Measurements from ENCODE around the gene RNASEH1. TPM values are rescaled to one million over a fixed set of nuclear protein-coding genes. Genes with fewer than 3 reads are reported as not detected.

Gene RNASEH1
- total and polyA plus RNA-seq, 5 donors from 2014 or later = 29.7 to 33.2 (median 30.8) TPM

DNA sequence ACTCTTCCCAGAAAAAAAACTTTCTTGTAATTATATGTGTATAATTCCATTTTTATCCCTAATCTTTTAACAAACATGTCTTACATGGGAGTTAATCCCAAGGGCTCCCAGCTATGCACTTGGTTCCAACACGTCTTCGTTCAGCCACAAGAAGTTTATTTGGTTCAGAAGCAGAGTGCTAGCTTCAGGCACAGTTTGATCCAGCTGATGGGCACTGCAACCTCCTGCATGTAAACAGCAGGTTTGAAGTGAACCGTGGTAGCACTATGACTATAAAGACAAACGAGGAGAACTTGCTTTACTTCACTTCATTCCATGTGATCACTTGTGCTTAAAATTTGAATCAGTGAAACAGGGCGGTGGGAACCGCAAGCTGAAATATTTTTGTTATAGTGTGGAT lies 7.0 kb upstream of the RNASEH1 start:
- H3K36me3 Mint-ChIP-seq = peaks cover 3% of the 10 kb centered on the region
- H3K9me3 Mint-ChIP-seq = no peaks in the 10 kb centered on the region

DNA sequence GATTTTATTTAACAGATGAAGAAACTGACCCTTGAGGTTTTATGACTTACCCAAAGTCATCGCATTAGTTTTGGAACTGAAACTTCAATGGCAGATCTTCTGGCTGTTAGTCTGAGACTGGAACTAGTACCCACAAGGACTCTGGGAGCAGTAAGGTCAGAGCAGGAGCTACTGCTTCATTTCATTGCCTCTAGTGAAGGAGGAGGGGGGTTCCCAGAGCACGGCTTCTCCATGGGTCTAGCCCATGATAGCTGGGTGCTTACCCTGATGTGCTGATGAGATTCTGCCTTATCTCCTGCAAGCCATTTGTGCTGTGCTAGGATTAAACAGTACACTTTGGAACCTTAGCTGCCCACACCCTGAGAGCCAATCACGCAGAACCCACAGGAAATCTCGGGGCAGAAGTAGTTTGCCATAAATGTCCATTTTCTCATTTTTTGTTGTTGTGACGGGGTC lies 5.4 kb upstream of the RNASEH1 start:
- Mint-ChIP-seq H3K27ac (peak overlapping the region in 1 of 3 donors; percentile 63), H3K4me1 (peaks cover 4 to 27% (median 8%) of the 10 kb centered on the region in 4 donors), H3K4me3 (no peak overlapping the region), H3K9me3 (no peaks in the 10 kb centered on the region), H3K36me3 (peaks cover 3% of the 10 kb centered on the region), H3K27me3 (no peaks in the 10 kb centered on the region)
- Histone ChIP-seq H3K27ac (ENCODE audit: insufficient read depth, low read length, poor library complexity, severe bottlenecking) (no peak overlapping the region), H3K4me3 (ENCODE audit: low read depth, low read length) (no peak overlapping the region), H3K4me1 (ENCODE audit: control insufficient read depth, insufficient read depth, low read length, poor library complexity, severe bottlenecking) (peaks cover 8% of the 10 kb centered on the region), H3K9me3 (ENCODE audit: control insufficient read depth in 2 of 2, low read length in 2 of 2) (no peaks in the 10 kb centered on the region), H3K36me3 (ENCODE audit: control insufficient read depth, insufficient read depth, low read length) (peaks cover 5% of the 10 kb centered on the region), H3K27me3 (ENCODE audit: control insufficient read depth, insufficient read depth, low read length) (no peaks in the 10 kb centered on the region)
- DNase-seq = no peak
- ATAC-seq (ENCODE audit: low read depth in 2 of 2) = no peak

More for the DNA sequence above, 7.0 kb upstream of the RNASEH1 start:
- H3K36me3 ChIP-seq (ENCODE audit: control insufficient read depth, insufficient read depth, low read length) = peaks cover 5% of the 10 kb centered on the region
- no peak overlapping the region for H3K27ac Mint-ChIP-seq
- no peaks in the 10 kb centered on the region for H3K27me3 ChIP-seq (ENCODE audit: control insufficient read depth, insufficient read depth, low read length)
- no peak overlapping the region for H3K27ac ChIP-seq (ENCODE audit: insufficient read depth, low read length, poor library complexity, severe bottlenecking)
- H3K4me3 Mint-ChIP-seq = no peak overlapping the region
- H3K4me1 ChIP-seq (ENCODE audit: control insufficient read depth, insufficient read depth, low read length, poor library complexity, severe bottlenecking) = no peaks in the 10 kb centered on the region
- no peak overlapping the region for H3K4me3 ChIP-seq (ENCODE audit: low read depth, low read length)
- H3K4me1 Mint-ChIP-seq = peaks cover 0 to 14% (median 5%) of the 10 kb centered on the region in 4 donors
- no peak for DNase-seq
- H3K9me3 ChIP-seq (ENCODE audit: control insufficient read depth in 2 of 2, low read length in 2 of 2) = no peaks in the 10 kb centered on the region
- ATAC-seq (ENCODE audit: low read depth in 2 of 2) = no peak
- H3K27me3 Mint-ChIP-seq = no peaks in the 10 kb centered on the region

DNA sequence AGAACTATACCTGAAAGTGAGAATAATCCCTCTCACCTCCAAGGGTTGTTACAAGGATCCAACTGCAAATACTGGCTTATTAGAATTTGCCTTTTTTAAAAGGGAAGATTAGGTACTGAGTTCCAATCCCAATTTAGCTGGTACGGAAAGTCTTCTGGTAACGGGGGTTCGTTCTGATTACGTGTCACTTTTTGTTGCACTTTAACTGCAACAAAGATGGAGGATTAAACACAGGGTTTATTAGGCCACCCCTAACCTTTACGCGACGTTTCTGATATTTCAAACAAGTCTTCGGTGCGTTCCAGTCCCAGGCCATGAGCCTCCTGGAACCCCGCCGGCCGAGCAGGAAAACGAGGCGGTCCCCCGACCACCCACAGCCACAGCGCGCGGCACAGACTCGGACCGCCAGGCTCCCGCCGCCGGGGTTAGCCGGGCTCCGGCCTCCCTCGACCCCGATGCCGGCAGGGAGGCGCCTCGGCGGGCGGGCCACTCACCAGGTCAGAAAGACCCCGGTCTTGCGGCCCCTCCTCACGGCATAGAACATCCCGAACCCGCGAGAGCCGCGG lies 411 bp downstream of the RNASEH1 start:
- no peaks in the 10 kb centered on the region for H3K27me3 Mint-ChIP-seq
- peak overlapping the region; percentile 93 for H3K27ac ChIP-seq (ENCODE audit: insufficient read depth, low read length, poor library complexity, severe bottlenecking)
- peaks cover 19% of the 10 kb centered on the region for H3K4me1 ChIP-seq (ENCODE audit: control insufficient read depth, insufficient read depth, low read length, poor library complexity, severe bottlenecking)
- peak; percentile 4 for ATAC-seq (ENCODE audit: low read depth in 2 of 2)
- no peak for DNase-seq
- H3K4me3 ChIP-seq (ENCODE audit: low read depth, low read length) = peak overlapping the region; percentile 94
- H3K4me1 Mint-ChIP-seq = peaks cover 15 to 55% (median 29%) of the 10 kb centered on the region in 4 donors
- no peaks in the 10 kb centered on the region for H3K9me3 Mint-ChIP-seq
- no peaks in the 10 kb centered on the region for H3K27me3 ChIP-seq (ENCODE audit: control insufficient read depth, insufficient read depth, low read length)
- no peaks in the 10 kb centered on the region for H3K9me3 ChIP-seq (ENCODE audit: control insufficient read depth in 2 of 2, low read length in 2 of 2)
- H3K36me3 Mint-ChIP-seq = peaks cover 30% of the 10 kb centered on the region
- peak overlapping the region; percentile 93 to 96 (median 95) for H3K27ac Mint-ChIP-seq
- peak overlapping the region; percentile 92 to 99 (median 94) for H3K4me3 Mint-ChIP-seq
- H3K36me3 ChIP-seq (ENCODE audit: control insufficient read depth, insufficient read depth, low read length) = peaks cover 32% of the 10 kb centered on the region

DNA sequence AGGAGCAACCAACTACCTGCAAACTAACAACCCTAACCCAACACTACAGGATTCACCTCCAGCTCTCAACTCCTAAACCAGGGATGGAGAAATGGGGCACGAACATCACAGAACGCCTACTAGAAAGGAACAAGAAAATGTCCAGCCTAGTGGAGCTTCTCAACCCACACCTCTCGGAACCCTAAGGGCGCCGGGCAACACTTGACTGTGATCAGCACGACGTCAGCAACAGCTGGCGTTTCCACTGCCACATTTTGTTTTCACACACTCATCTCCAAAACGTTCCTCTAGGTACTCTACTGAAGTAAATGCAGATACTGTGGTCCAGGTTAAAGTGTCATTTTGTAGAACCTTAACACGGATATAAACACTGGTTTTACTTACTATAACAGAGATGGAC lies 4.2 kb downstream of the RNASEH1 start:
- no peak for DNase-seq
- Mint-ChIP-seq H3K4me3 (no peak overlapping the region), H3K27ac (no peak overlapping the region), H3K4me1 (peaks cover 11 to 33% (median 25%) of the 10 kb centered on the region in 4 donors), H3K27me3 (no peaks in the 10 kb centered on the region), H3K36me3 (peaks cover 50% of the 10 kb centered on the region), H3K9me3 (no peaks in the 10 kb centered on the region)
- H3K27ac ChIP-seq (ENCODE audit: insufficient read depth, low read length, poor library complexity, severe bottlenecking) = no peak overlapping the region
- peaks cover 15% of the 10 kb centered on the region for H3K4me1 ChIP-seq (ENCODE audit: control insufficient read depth, insufficient read depth, low read length, poor library complexity, severe bottlenecking)
- no peak overlapping the region for H3K4me3 ChIP-seq (ENCODE audit: low read depth, low read length)
- H3K36me3 ChIP-seq (ENCODE audit: control insufficient read depth, insufficient read depth, low read length) = peaks cover 61% of the 10 kb centered on the region
- H3K27me3 ChIP-seq (ENCODE audit: control insufficient read depth, insufficient read depth, low read length) = no peaks in the 10 kb centered on the region
- ATAC-seq (ENCODE audit: low read depth in 2 of 2) = no peak
- no peaks in the 10 kb centered on the region for H3K9me3 ChIP-seq (ENCODE audit: control insufficient read depth in 2 of 2, low read length in 2 of 2)

DNA sequence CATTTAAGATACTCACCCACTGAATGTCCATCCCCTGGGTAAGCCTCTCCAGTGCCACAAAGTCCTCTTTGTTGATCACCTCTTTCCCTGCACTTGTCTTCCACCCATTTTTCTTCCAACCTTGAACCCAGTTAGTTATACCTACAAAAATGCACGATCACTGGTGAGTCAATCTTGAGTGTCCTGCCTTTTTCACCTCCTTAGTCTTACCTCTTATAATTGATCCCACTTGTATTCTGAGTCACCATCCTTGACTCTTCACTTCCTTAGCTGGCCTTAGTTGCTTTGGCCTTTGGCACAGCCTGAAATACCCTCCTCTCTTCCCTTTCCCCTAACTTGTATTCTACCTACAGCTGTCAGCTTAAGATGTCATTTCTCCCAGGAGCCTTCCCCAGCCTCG lies 10.2 kb downstream of the RNASEH1 start:
- H3K36me3 Mint-ChIP-seq = peaks cover 58% of the 10 kb centered on the region
- H3K27me3 ChIP-seq (ENCODE audit: control insufficient read depth, insufficient read depth, low read length) = no peaks in the 10 kb centered on the region
- H3K4me1 ChIP-seq (ENCODE audit: control insufficient read depth, insufficient read depth, low read length, poor library complexity, severe bottlenecking) = no peaks in the 10 kb centered on the region
- no peak overlapping the region for H3K27ac ChIP-seq (ENCODE audit: insufficient read depth, low read length, poor library complexity, severe bottlenecking)
- peak overlapping the region in 1 of 4 donors; percentile 57 for H3K4me3 Mint-ChIP-seq
- H3K27ac Mint-ChIP-seq = no peak overlapping the region
- peaks cover 92% of the 10 kb centered on the region for H3K36me3 ChIP-seq (ENCODE audit: control insufficient read depth, insufficient read depth, low read length)
- H3K4me1 Mint-ChIP-seq = peaks cover 0 to 7% (median 3%) of the 10 kb centered on the region in 4 donors
- no peaks in the 10 kb centered on the region for H3K27me3 Mint-ChIP-seq
- DNase-seq (no peak), ATAC-seq (ENCODE audit: low read depth in 2 of 2) (no peak)
- no peaks in the 10 kb centered on the region for H3K9me3 Mint-ChIP-seq
- H3K9me3 ChIP-seq (ENCODE audit: control insufficient read depth in 2 of 2, low read length in 2 of 2) = no peaks in the 10 kb centered on the region
- no peak overlapping the region for H3K4me3 ChIP-seq (ENCODE audit: low read depth, low read length)

DNA sequence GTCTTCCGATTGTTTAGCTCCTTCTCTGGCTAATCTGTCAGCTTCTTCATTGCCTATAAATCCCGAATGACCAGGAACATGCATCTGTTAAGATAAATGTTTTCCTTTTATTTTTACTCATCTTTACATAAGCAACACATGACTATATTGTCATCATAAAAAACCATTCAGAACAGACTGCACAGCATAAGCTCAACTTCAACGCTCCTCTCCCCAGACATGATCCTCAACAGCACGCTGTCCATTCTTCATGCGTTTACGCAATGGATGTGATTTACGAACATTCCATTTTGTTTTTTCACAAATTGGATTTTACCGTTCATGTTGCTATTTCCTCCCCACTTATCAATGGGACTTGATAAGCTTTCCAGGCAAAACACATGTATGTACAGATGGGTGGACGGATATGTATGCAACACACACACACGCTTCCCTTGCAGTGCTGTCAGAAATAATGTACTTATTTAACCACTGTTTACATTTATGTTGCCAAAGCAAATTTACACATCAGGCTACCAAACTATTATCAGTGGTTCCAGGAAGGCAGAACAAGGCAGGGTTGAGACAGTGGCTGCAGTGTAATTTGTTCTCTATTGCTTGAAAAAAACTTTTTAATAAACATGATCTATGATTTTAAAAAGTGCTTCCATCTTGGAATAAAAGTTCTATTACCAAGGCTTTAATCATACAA lies 12.2 kb downstream of the RNASEH1 start:
- ATAC-seq (ENCODE audit: low read depth in 2 of 2) (no peak), DNase-seq (no peak)
- no peaks in the 10 kb centered on the region for H3K27me3 Mint-ChIP-seq
- H3K27me3 ChIP-seq (ENCODE audit: control insufficient read depth, insufficient read depth, low read length) = no peaks in the 10 kb centered on the region
- H3K4me3 ChIP-seq (ENCODE audit: low read depth, low read length) = no peak overlapping the region
- H3K4me1 ChIP-seq (ENCODE audit: control insufficient read depth, insufficient read depth, low read length, poor library complexity, severe bottlenecking) = no peaks in the 10 kb centered on the region
- no peaks in the 10 kb centered on the region for H3K9me3 Mint-ChIP-seq
- H3K4me1 Mint-ChIP-seq = peaks cover 0 to 8% (median 3%) of the 10 kb centered on the region in 4 donors
- H3K36me3 Mint-ChIP-seq = peaks cover 60% of the 10 kb centered on the region
- no peak overlapping the region for H3K27ac ChIP-seq (ENCODE audit: insufficient read depth, low read length, poor library complexity, severe bottlenecking)
- H3K36me3 ChIP-seq (ENCODE audit: control insufficient read depth, insufficient read depth, low read length) = peaks cover 89% of the 10 kb centered on the region
- H3K9me3 ChIP-seq (ENCODE audit: control insufficient read depth in 2 of 2, low read length in 2 of 2) = no peaks in the 10 kb centered on the region
- H3K4me3 Mint-ChIP-seq = no peak overlapping the region
- H3K27ac Mint-ChIP-seq = no peak overlapping the region

DNA sequence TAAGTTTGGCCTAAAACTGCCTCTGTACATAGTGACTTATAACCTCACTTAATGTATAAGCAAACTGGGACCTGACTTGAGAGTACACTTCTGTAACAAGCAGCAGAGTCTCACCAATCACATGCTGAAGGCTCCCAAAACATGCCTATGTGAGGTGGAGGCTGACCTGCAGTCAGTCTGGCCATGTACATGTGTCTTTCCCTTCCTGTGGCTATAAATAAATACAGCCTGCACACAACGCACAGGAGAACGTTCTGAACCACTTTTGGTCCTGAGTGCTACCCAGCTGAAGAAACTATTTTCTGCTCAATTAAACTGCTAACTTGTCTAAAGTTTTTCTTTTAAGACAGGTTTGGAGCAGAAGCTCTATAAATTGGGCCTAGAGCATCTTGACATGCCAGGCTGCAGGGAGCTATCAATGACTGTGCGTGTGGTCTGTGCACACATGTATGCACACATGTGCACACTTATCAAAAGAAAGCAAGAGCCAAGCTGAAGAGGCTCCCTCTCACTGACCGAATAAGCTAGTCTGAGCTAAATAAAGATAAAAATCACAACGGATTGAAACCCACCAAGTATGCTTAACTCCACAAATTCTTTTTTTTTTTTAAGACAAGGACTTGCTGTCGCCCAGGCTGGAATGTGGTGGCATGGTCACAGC lies 15.0 kb downstream of the RNASEH1 start:
- Histone ChIP-seq H3K9me3 (ENCODE audit: control insufficient read depth in 2 of 2, low read length in 2 of 2) (no peaks in the 10 kb centered on the region), H3K27ac (ENCODE audit: insufficient read depth, low read length, poor library complexity, severe bottlenecking) (no peak overlapping the region), H3K4me3 (ENCODE audit: low read depth, low read length) (no peak overlapping the region), H3K4me1 (ENCODE audit: control insufficient read depth, insufficient read depth, low read length, poor library complexity, severe bottlenecking) (no peaks in the 10 kb centered on the region), H3K36me3 (ENCODE audit: control insufficient read depth, insufficient read depth, low read length) (peaks cover 78% of the 10 kb centered on the region), H3K27me3 (ENCODE audit: control insufficient read depth, insufficient read depth, low read length) (no peaks in the 10 kb centered on the region)
- H3K27me3 Mint-ChIP-seq = no peaks in the 10 kb centered on the region
- no peak overlapping the region for H3K27ac Mint-ChIP-seq
- DNase-seq = no peak
- H3K36me3 Mint-ChIP-seq = peaks cover 48% of the 10 kb centered on the region
- H3K4me1 Mint-ChIP-seq = peaks cover 0 to 6% (median 2%) of the 10 kb centered on the region in 4 donors
- H3K4me3 Mint-ChIP-seq = no peak overlapping the region
- no peak for ATAC-seq (ENCODE audit: low read depth in 2 of 2)
- no peaks in the 10 kb centered on the region for H3K9me3 Mint-ChIP-seq
